ENCODE data around the gene MEPE.

Gene MEPE

GRCh38 chr4:87853891-87854290, 21.1 kb downstream of the MEPE start:
- no peak for TF ChIP-seq SNAI2 (CRISPR knock-in tag; IDR thresholded peaks at IDR 0.05)
- no peak for TF ChIP-seq CREB5 (CRISPR knock-in tag; IDR thresholded peaks at IDR 0.05; ENCODE audit: low read depth)
- no peak for TF ChIP-seq TSHZ2 (CRISPR knock-in tag; IDR thresholded peaks at IDR 0.05)
- ATAC-seq: no peak

- no peak for ATAC-seq
- TF ChIP-seq ZNF565 (CRISPR knock-in tag; conservative IDR thresholded peaks at IDR 0.05; ENCODE audit: low read depth): no peak
- no peak for TF ChIP-seq RARB (CRISPR knock-in tag; IDR thresholded peaks at IDR 0.05)
- TF ChIP-seq PPARA (CRISPR knock-in tag; IDR thresholded peaks at IDR 0.05; ENCODE audit: borderline replicate concordance): no peak
- TF ChIP-seq GLIS3 (CRISPR knock-in tag; IDR thresholded peaks at IDR 0.05): no peak
- TF ChIP-seq TOX (CRISPR knock-in tag; IDR thresholded peaks at IDR 0.05; ENCODE audit: borderline replicate concordance): no peak
- TF ChIP-seq ISL1 (CRISPR knock-in tag; IDR thresholded peaks at IDR 0.05): no peak
- no peak for TF ChIP-seq ARNTL (CRISPR knock-in tag; IDR thresholded peaks at IDR 0.05; ENCODE audit: borderline replicate concordance, low read depth)
- no peak for TF ChIP-seq BACH2 (CRISPR knock-in tag; IDR thresholded peaks at IDR 0.05; ENCODE audit: borderline replicate concordance)
- TF ChIP-seq TSHZ2 (CRISPR knock-in tag; IDR thresholded peaks at IDR 0.05): no peak
- no peak for TF ChIP-seq TCF4 (CRISPR knock-in tag; IDR thresholded peaks at IDR 0.05; ENCODE audit: borderline replicate concordance)
- no peak for TF ChIP-seq ZNF70 (CRISPR knock-in tag; IDR thresholded peaks at IDR 0.05)
- no peak for TF ChIP-seq OSR1 (CRISPR knock-in tag; IDR thresholded peaks at IDR 0.05)
- no peak for TF ChIP-seq CSDC2 (CRISPR knock-in tag; IDR thresholded peaks at IDR 0.05)
- TF ChIP-seq ZNF8 (CRISPR knock-in tag; IDR thresholded peaks at IDR 0.05): no peak
- no peak for TF ChIP-seq ESRRG (CRISPR knock-in tag; IDR thresholded peaks at IDR 0.05)
- no peak for TF ChIP-seq CREB5 (CRISPR knock-in tag; IDR thresholded peaks at IDR 0.05; ENCODE audit: low read depth)
- no peak for TF ChIP-seq PATZ1 (CRISPR knock-in tag; IDR thresholded peaks at IDR 0.05; ENCODE audit: borderline replicate concordance)
- no peak for TF ChIP-seq SNAI2 (CRISPR knock-in tag; IDR thresholded peaks at IDR 0.05)
- TF ChIP-seq ZC3H10 (CRISPR knock-in tag; IDR thresholded peaks at IDR 0.05): no peak
- no peak for TF ChIP-seq CSRNP3 (CRISPR knock-in tag; IDR thresholded peaks at IDR 0.05)
Observed at GRCh38 chr4:87855559-87855958, 22.8 kb downstream of the MEPE start.
